B cell (primary cell): Measurements from ENCODE around the gene PKNOX2.

ENCODE experiments used
- CTCF ChIP-seq: fragments of 200-600 bp; IDR thresholded peaks from one replicate; pipeline ENCODE4 v1.8.0; 2022; ENCODE audit warnings: antibody characterized with exemption, mild to moderate bottlenecking
- EZH2 ChIP-seq: IDR thresholded peaks from 2 replicates; pipeline ENCODE4 v1.6.1; 2012; ENCODE audit warnings: borderline replicate concordance, low read depth, mild to moderate bottlenecking, moderate library complexity, low read length; ENCODE audit not compliant: insufficient read depth, poor library complexity, severe bottlenecking

DNA sequence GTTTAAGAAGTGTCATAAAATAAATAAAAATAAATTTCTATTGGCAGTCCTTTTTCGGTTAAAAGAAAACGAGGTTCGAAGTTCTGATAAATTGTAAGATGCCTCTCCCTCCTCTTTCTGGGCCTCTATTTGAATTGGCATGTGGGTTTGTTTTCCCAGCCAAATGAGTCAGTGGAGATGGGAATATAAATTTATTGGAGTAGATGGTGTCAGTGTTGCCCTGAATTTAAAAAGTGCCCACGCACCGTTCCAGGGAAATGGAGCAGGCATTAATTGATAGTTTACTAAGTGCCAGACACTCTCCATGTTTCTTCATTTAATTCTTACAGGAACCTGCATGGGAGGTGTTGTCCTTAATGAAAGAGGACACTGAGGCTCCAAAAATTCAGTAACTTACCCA, 212.3 kb downstream of the PKNOX2 start:
- TF ChIP-seq CTCF (no peak), EZH2 (no peak)
